Upper lobe of left lung (tissue), 6 donors: ENCODE measurements around the gene MPI. TPM values are rescaled to one million over a fixed set of nuclear protein-coding genes. Genes with fewer than 3 reads are reported as not detected.

Source experiments
- ATAC-seq, 2 donors: fragments of 200-7000 bp; cut with Tn5 transposase; one replicate each; pipeline ENCODE4 v1.9.1; 2022; ENCODE audit warnings: mild to moderate bottlenecking in 2 of 2, moderate library complexity in 2 of 2; ENCODE audit not compliant: low FRiP score in 2 of 2
- DNase-seq, 2 donors: peaks; one replicate each; pipeline ENCODE4 v3.0.0-alpha.2; 2019 to 2020
- H3K27ac ChIP-seq, 4 donors: fragments of 200-600 bp; sonication (generic); one replicate each; pipeline ENCODE4 v1.5.1; 2016 to 2019
- H3K27me3 ChIP-seq, 4 donors: fragments of 200-600 bp; sonication (generic); one replicate each; pipeline ENCODE4 v1.5.1; 2017 to 2019
- H3K36me3 ChIP-seq, 4 donors: fragments of 200-600 bp; sonication (generic); one replicate each; pipeline ENCODE4 v1.5.1; 2016 to 2019
- H3K4me1 ChIP-seq, 4 donors: fragments of 200-600 bp; sonication (generic); one replicate each; pipeline ENCODE4 v1.5.1; 2018 to 2019
- H3K4me3 ChIP-seq, 4 donors: fragments of 200-600 bp; sonication (generic); one replicate each; pipeline ENCODE4 v1.5.1; 2017 to 2019; ENCODE audit warnings: mild to moderate bottlenecking in 2 of 4, moderate library complexity in 1 of 4
- H3K9me3 ChIP-seq, 4 donors: fragments of 200-600 bp; sonication (generic); one replicate each; pipeline ENCODE4 v1.5.1; 2018 to 2019
- EP300 ChIP-seq, 4 donors: sonication (generic); formaldehyde crosslinking; IDR thresholded peaks; one replicate each; pipeline ENCODE4 v1.5.1; 2017; ENCODE audit warnings: antibody characterized with exemption in 4 of 4, control low read depth in 2 of 4
- POLR2A ChIP-seq, 4 donors: fragments of 450-650 bp; IDR thresholded peaks; one replicate each; pipeline ENCODE4 v1.5.1; 2016 to 2017; ENCODE audit warnings: antibody characterized with exemption in 4 of 4, mild to moderate bottlenecking in 2 of 4
- POLR2AphosphoS5 ChIP-seq, 2 donors: sonication (generic); formaldehyde crosslinking; IDR thresholded peaks; one replicate each; pipeline ENCODE4 v1.5.1; 2017; ENCODE audit warnings: antibody characterized with exemption in 2 of 2
- WGBS, 2 donors: methylation state at CpG; one replicate each; pipeline ENCODE4 v1.1.5; 2017 to 2018; 5-methylcytosine and 5-hydroxymethylcytosine counted together
- total RNA-seq, 6 donors: library from RNA; depleted of rRNA in 4 of 6; stranded (reverse); fragments of >200 nt in 4 of 6; gene quantifications; one replicate each; pipeline versions ENCODE4 v1.1.0 to v1.2.1, GENCODE V29; 2016 to 2021
- TF ChIP-seq, protein P1 (sequence below), 6 experiments: fragments of 450-650 bp in 4 of 6; fragments of 200-600 bp in 2 of 6; sonication (generic) in 2 of 6; IDR thresholded peaks; one replicate each; pipeline ENCODE4 v1.5.1; 2016 to 2019; ENCODE audit warnings: antibody characterized with exemption in 6 of 6
- donor health status: DM: no; HTN: no; CAD: no; lungs with moderate emphysema.
- donor health status: DM: no; HTN: yes; CAD: no; lungs with severe emphysema.

MPI gene
- total RNA-seq, 6 donors from 2014 or later: 21.0 to 40.6 (median 30.2) TPM

DNA sequence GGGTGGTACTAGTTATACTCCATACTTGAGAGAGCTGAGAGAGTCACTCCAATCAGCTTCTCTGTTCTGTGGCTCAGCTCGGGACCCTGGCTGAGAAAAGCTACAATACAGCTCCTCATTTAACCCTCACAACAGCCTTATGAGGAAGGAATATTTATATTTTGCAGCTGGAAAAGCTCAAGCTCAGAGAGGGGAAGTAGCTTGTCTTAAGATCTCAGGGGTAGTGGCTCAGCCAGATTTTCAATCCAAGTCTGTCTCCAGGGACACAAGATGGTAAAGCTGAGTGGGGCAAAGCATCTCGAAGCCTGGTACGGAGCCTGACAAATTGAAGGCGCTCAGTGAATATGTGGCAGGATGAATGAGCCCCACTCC lies 31.5 kb upstream of the MPI start:
- no peak overlapping the region for H3K27ac ChIP-seq
- H3K36me3 ChIP-seq: peaks cover 5 to 23% (median 10%) of the 10 kb centered on the region in 4 donors
- H3K4me3 ChIP-seq: no peak overlapping the region
- no peak for DNase-seq
- ATAC-seq: no peak
- TF ChIP-seq POLR2AphosphoS5 (IDR thresholded peaks at IDR 0.05): no peak
- no peaks in the 10 kb centered on the region for H3K9me3 ChIP-seq
- H3K27me3 ChIP-seq: no peaks in the 10 kb centered on the region
- 72 to 86% methylated on average over 4 of the region's 4 CpGs for WGBS, 2 donors
- H3K4me1 ChIP-seq: peaks cover 21 to 36% (median 26%) of the 10 kb centered on the region in 4 donors

DNA sequence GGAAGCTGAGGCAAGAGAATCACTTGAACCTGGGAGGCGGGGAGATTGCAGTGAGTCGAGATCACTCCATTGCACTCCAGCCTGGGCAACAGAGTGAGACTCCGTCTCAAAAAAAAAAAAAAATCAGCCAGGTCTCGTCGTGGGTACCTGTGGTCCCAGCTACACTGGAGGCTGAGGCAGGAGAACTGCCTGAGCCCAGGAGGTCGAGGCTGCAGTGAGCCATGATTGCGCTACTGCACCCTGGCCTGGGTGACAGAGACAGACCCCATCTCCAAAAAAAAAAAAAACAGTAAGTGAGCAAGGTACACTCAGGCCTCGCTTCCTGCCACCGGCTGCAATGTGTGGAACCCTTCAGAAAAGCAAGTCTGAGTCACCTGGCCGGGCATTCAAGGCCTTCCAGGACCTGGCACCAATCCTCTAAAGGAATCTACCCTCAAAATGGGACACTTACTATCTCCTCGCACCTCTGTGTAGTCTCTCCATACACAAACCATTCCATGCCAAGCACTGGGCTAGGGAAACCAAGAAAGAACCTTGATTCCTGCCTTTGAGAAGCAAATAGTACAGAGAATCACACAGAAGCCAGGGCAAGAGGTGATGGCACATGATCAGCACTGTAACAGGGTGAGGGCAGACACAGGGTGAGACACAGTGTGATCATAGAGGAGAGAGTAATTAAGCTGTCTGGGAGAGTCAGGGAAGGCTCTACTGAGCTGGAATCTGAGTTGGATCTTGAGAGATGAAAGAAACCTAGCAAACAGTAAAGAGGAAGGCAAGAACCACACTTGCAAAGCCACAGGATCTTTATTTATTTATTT lies 26.4 kb upstream of the MPI start:
- Histone ChIP-seq H3K27ac (peak overlapping the region in 1 of 4 donors; percentile 34), H3K36me3 (peaks cover 0 to 4% (median 0%) of the 10 kb centered on the region in 4 donors), H3K4me1 (peaks cover 26 to 70% (median 43%) of the 10 kb centered on the region in 4 donors), H3K27me3 (no peaks in the 10 kb centered on the region), H3K9me3 (no peaks in the 10 kb centered on the region), H3K4me3 (no peak overlapping the region)
- WGBS, 2 donors: 84 to 85% methylated on average over 11 of the region's 11 CpGs
- DNase-seq (no peak), ATAC-seq (no peak)
- TF ChIP-seq POLR2AphosphoS5 (IDR thresholded peaks at IDR 0.05) (no peak), EP300 (IDR thresholded peaks at IDR 0.05) (no peak), POLR2A (IDR thresholded peaks at IDR 0.05) (no peak)
- TF ChIP-seq, protein P1, sequence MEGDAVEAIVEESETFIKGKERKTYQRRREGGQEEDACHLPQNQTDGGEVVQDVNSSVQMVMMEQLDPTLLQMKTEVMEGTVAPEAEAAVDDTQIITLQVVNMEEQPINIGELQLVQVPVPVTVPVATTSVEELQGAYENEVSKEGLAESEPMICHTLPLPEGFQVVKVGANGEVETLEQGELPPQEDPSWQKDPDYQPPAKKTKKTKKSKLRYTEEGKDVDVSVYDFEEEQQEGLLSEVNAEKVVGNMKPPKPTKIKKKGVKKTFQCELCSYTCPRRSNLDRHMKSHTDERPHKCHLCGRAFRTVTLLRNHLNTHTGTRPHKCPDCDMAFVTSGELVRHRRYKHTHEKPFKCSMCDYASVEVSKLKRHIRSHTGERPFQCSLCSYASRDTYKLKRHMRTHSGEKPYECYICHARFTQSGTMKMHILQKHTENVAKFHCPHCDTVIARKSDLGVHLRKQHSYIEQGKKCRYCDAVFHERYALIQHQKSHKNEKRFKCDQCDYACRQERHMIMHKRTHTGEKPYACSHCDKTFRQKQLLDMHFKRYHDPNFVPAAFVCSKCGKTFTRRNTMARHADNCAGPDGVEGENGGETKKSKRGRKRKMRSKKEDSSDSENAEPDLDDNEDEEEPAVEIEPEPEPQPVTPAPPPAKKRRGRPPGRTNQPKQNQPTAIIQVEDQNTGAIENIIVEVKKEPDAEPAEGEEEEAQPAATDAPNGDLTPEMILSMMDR (IDR thresholded peaks at IDR 0.05): no peak

DNA sequence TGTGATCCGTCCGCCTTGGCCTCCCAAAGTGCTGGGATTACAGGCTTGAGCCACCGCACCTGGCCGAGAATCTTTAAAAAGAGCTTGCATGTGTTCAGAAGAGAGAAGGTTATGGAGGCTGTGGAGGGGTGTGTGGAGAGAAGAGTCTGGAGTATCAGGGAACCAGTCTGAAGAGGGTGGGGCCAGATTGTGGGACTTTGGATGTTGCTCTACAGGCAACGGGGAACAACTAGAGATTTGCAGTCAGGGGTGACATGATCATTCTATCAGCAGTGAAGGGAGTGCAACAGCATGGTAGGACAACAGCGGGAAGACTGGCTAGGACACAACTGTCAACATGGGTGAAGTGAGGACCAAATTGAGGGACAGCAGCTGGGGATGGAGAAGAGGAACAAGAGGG lies 25.5 kb upstream of the MPI start:
- WGBS, 2 donors: 83 to 91% methylated on average over 6 of the region's 6 CpGs
- peak overlapping the region in 1 of 4 donors; percentile 49 for H3K27ac ChIP-seq
- H3K4me3 ChIP-seq: no peak overlapping the region

DNA sequence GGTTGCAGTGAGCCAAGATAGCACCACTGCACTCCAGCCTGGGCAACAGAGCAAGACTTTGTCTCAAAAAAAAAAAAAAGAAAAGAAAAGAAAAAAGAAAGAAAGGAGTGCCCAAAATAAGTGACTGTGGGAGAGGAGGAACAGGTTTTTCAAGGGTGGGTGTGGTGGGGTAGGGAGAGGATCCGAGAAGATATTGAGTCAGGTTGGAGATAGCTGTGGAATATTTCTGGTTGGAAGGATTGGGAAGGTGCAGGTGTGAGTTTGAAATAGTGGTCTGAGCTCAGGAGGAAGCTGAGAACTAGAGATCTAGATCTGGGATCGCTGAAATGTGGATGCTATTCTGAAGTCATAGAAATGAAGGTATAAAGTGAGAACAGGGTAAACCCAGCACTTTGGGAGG lies 24.5 kb upstream of the MPI start:
- ATAC-seq: no peak
- no peak overlapping the region for H3K4me3 ChIP-seq
- 73 to 77% methylated on average over 2 of the region's 2 CpGs for WGBS, 2 donors
- no peaks in the 10 kb centered on the region for H3K27me3 ChIP-seq
- no peaks in the 10 kb centered on the region for H3K9me3 ChIP-seq
- H3K36me3 ChIP-seq: peaks cover 0 to 4% (median 0%) of the 10 kb centered on the region in 4 donors
- TF ChIP-seq EP300 (IDR thresholded peaks at IDR 0.05) (no peak), POLR2A (IDR thresholded peaks at IDR 0.05) (no peak), POLR2AphosphoS5 (IDR thresholded peaks at IDR 0.05) (no peak)
- TF ChIP-seq, protein P1 (IDR thresholded peaks at IDR 0.05): no peak
- peak overlapping the region in 1 of 4 donors; percentile 16 for H3K27ac ChIP-seq
- DNase-seq: no peak
- H3K4me1 ChIP-seq: peaks cover 37 to 71% (median 52%) of the 10 kb centered on the region in 4 donors

More for the DNA sequence above, 25.5 kb upstream of the MPI start:
- TF ChIP-seq POLR2AphosphoS5 (IDR thresholded peaks at IDR 0.05): no peak
- TF ChIP-seq EP300 (IDR thresholded peaks at IDR 0.05): no peak
- TF ChIP-seq, protein P1 (IDR thresholded peaks at IDR 0.05): no peak
- TF ChIP-seq POLR2A (IDR thresholded peaks at IDR 0.05): no peak
- no peaks in the 10 kb centered on the region for H3K9me3 ChIP-seq
- H3K27me3 ChIP-seq: no peaks in the 10 kb centered on the region
- H3K36me3 ChIP-seq: peaks cover 0 to 4% (median 0%) of the 10 kb centered on the region in 4 donors
- DNase-seq: no peak
- ATAC-seq: no peak
- H3K4me1 ChIP-seq: peaks cover 30 to 71% (median 47%) of the 10 kb centered on the region in 4 donors

DNA sequence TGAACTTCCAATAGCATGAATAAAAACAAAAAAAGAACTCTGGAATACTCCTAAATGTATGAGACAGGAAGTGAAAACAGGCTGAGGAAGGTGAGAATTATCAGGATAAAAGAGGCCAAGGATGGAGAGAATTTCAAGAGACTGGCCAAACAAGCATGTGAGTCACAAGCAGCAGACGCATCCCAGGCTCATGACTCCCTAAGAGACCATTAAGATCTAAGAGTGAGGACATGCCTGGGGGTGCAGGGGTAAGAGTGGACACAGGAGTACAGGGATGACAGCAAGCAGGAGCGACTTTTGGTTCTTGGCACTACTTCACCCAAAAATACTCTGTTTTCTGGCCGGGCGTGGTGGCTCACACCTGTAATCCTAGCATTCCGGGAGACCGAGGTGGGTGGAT lies 23.8 kb upstream of the MPI start:
- ATAC-seq: peak in 1 of 2 donors; percentile 18
- Histone ChIP-seq H3K9me3 (no peaks in the 10 kb centered on the region), H3K27me3 (no peaks in the 10 kb centered on the region), H3K4me3 (no peak overlapping the region), H3K4me1 (peaks cover 45 to 78% (median 60%) of the 10 kb centered on the region in 4 donors), H3K36me3 (peaks cover 0 to 4% (median 0%) of the 10 kb centered on the region in 4 donors), H3K27ac (peak overlapping the region in 3 of 4 donors; percentile 31 to 68 (median 35))
- peak in 1 of 2 donors; percentile 51 for DNase-seq
- TF ChIP-seq EP300 (IDR thresholded peaks at IDR 0.05): no peak
- TF ChIP-seq POLR2A (IDR thresholded peaks at IDR 0.05): no peak
- no peak for TF ChIP-seq POLR2AphosphoS5 (IDR thresholded peaks at IDR 0.05)
- TF ChIP-seq, protein P1 (IDR thresholded peaks at IDR 0.05): no peak
- 80 to 83% methylated on average over 5 to 6 of the region's 6 CpGs for WGBS, 2 donors
